ENCODE measurements around the gene ANO8.
A peak's percentile ranks its signal among the peaks of the same experiment; 100 is the strongest.

Gene ANO8

DNA sequence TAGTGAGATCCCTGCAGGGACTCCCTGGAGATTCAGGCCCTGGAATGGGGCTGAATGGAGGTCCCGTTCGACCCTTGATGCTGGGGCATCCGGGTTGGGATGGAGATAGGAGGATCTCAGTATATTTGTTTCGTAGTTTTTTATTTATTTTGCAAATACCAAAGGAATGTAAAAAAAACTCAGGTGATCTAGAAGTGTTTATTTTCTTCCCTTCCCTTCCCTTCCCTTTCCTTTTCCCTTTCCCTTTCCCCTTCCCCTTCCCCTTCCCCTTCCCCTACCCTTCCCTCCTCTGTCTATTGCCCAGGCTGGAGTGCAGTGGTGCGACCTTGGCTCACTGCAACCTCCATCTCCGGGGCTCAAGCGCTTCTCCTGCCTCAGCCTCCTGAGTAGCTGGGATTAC lies 7.2 kb upstream of the ANO8 start:
- DNase-seq: no peak

DNA sequence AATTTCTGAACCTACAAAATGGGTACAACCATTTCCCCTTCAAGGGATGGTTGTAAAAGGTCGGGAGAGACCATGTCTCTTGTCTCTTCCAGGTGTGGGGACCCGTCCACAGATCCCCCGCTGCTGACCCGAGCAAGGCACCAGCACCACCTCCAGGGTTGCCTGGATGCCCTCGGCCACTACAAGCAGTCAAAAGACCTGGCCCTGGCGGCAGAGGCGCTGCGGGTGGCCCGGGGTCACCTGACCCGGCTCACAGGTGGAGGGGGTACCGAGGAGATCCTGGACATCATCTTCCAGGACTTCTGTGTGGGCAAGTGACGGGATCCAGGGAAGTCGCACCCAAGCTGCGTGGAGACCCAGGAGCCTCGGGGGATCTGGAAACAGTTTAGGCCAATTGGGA lies 6.7 kb upstream of the ANO8 start:
- DNase-seq: no peak

GRCh38 chr19:17340871-17341357 lies 6.3 kb upstream of the ANO8 start:
- no peak for DNase-seq

GRCh38 chr19:17340302-17340870 lies 5.7 kb upstream of the ANO8 start:
- no peak for DNase-seq

DNA sequence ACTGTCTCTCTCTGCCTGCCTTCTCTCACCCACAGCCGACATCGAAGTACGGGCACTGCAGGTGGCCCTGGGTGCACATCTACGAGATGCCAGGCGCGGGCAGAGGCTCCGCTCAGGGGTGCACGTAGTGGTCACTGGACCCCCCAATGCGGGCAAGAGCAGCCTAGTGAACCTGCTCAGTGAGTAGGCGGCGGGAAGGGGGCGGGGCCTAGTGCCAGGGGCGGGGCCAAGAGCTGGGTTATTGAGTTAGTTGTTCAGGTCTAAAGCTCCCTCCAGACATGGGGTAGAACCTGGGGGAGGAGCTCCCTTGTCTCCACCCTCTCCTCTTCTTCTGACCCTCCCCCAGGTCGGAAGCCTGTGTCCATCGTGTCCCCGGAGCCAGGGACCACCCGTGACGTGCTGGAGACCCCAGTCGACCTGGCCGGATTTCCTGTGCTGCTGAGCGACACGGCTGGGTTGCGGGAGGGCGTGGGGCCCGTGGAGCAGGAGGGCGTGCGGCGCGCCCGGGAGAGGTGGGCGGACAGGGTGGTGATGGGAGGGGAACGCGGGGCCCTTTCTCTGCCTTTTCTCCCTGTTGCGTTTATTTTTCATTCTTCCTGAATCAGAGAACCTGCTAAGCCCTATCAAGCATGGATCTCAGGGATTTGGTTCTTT lies 4.6 kb upstream of the ANO8 start:
- DNase-seq: no peak

GRCh38 chr19:17338433-17339078 lies 3.9 kb upstream of the ANO8 start:
- DNase-seq: no peak

GRCh38 chr19:17337675-17338432 lies 3.2 kb upstream of the ANO8 start:
- DNase-seq: no peak

- DNase-seq: peak; percentile 99
Observed at GRCh38 chr19:17336872-17337674, 2.4 kb upstream of the ANO8 start, which contains the start of gene GTPBP3. Gene GTPBP3, plus strand, starts transcription at chr19:17337553. Its CDS starts 59 bp downstream, at chr19:17337612.

GRCh38 chr19:17335575-17335974 lies 920 bp upstream of the ANO8 start:
- no peak for DNase-seq

DNA sequence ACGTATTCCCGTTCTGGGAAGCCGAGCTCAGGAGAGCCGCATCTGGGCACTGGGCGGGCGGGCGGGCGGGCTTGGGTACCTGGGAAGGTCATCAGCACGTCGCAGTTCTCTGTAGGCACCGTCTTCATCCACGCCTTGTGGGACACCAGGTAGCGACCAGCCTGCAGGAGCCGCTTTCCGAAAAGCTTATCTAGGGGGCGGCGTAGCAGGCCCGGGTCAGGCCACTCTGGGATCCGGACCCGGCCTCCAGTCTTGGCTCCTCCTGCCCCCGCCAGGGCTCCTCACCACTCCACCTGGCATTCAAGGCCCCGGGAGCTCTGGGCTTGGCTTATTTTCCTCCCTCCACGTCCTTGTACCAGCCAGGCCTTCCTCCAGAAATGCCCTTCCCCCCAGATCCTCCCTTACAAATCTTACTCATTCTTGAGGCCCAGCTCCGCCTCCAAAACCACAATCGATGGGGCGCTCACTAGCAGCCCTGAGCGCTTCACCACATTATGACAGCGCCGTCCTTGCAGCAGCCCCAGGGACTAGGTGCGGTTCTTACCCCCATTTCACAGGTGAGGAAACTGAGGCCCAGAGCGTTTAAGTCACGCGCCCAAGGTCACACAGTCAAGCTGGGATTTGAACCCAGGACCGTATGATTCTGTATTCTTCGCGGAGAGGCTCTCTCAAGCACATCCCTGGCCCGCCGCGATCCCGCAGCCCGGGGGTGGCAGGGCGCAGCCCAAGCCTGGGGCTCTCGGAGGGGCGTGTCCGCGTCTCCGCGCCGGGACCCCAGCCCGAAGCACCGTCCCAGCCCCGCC lies 843 bp downstream of the ANO8 start:
- DNase-seq: no peak

DNA sequence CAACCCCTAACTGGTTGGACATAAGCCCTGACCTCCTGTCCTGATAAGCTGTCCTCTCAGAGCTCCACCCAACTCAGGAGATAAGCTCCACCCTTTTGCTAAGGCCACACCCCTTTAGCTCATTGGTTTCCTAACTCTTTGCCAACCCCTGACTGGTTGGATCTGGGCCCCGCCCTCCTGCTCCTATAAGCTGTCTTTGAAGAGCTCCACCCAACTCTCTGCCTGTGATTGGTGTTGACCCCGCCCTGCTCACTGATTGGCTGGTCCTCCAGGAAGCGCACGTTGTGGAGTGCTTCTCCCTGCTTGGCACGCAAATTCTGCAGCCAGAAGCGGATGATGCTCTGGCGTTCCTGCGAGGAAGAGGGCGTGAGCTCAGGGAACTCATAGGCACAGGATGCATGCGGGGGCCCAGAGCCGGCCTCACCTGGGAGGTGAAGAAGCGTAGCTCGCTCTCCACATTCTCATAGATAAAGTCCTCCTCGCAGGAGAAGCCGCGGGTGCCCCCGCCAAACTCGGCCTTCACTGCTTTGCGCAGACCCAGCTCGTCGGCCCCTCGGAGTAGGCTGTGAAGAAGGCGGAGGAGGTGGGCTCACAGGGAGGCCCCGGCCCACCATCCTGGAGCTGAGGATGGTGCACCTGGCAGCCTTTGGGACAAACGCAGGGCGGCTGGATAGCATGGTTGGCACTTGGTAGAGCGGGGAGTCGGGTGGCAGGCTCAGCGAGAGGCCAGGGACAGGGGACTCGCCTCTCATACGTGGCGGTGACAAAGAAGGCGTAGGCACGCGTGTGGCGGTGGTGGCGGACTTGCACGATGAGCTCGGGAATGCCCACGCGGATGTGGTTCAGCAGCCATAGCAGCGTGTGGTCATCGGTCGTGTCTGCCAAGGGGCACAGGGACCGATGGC lies 1.7 kb downstream of the ANO8 start:
- peak; percentile 64 for DNase-seq

DNA sequence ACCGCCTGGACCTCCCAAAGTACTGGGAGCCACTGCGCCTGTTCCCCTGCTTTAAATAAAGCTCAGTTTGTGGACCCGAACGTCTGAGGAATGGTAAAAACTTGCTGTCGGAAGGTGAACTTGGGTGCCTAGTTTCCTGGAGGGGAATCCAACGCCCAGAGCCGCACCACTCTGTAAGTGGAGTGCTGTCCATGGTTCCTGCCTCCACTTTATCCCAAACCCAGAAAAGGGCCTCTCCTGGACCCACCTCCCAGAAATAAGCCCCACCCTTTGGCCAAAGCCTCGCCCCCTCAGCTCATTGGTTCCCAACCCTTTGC lies 2.3 kb downstream of the ANO8 start:
- DNase-seq: no peak

DNA sequence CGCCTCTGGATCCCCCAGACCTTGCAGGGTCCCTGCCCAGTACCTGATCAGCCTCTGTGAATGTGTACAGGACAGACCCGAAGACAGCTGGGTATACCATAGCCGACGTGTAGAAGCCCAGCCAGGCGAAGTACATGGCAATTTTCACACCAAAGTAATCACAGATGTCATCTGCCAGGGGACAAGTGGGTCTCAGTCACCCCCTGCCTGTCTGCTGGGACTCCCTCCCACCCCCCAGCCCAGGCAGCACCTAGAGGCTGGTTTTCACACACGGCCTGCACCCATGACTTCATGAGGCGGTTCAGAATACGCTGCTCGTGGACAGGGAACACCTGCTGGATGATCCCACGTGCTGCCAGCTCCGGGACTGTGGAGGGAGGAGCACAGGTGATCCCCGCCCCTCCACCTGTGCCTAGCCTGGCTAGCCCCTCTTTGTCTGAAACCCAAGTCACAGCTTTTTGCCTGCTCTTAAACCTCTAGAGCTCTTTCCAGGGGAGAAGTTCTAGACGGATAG lies 3.6 kb downstream of the ANO8 start:
- DNase-seq: no peak

- DNase-seq: no peak
Observed at GRCh38 chr19:17330262-17331044, 4.2 kb downstream of the ANO8 start.

DNA sequence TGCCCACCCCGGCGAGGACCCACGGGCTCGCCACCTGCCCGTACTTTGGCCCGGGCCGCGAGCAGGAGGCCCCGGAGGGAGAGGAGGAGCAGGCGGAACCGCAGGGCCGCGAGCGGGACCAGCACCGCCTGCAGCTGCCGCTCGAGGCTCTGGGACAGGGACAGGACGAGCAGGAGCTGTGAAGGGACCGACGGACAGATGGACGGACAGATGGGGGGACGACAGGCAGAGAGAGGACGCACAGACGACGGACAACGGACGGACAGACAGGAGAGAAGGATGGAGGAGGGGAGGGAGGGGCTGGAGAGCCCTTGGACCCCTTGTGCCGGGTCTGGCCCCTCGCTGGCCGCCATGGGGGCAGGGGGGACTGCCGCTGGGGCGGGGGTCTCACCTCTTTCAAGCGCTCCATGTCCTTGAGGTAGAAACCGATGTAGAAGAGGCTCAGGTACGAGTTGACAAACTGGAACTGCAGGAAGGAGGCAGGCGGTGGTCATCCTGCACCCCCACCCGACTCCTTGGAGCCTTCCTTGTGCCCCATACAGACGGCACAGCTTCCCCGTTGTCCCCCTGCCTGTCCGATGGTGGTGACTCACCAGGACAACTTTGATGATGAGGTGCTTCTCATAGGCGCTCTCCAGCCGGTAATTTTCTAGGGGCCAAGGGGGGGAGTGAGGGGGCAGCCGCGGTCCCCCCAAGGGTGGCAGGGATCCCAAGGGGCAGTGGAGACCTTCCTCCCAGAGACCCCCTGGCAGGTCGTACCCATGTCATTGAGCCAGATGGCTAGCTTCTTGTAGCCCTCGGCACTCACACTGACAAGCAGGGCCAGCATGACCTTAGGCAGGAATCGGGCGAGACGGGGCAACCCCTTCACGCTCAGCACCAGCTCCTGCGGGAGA lies 5.0 kb downstream of the ANO8 start:
- no peak for DNase-seq

- no peak for DNase-seq
Observed at GRCh38 chr19:17328517-17329365, 5.9 kb downstream of the ANO8 start.

GRCh38 chr19:17327654-17328516 lies 6.8 kb downstream of the ANO8 start:
- DNase-seq: no peak

All from NCI-H1436 (cell line).